HG03520 (cell line): Measurements from ENCODE around the gene CDH11.

Source experiments
- ATAC-seq: cut with Tn5 transposase; IDR thresholded peaks from one replicate; pipeline ENCODE4 v1.9.1; 2021; ENCODE audit warnings: mild to moderate bottlenecking, moderate library complexity; ENCODE audit not compliant: unreplicated experiment

CDH11 gene

DNA sequence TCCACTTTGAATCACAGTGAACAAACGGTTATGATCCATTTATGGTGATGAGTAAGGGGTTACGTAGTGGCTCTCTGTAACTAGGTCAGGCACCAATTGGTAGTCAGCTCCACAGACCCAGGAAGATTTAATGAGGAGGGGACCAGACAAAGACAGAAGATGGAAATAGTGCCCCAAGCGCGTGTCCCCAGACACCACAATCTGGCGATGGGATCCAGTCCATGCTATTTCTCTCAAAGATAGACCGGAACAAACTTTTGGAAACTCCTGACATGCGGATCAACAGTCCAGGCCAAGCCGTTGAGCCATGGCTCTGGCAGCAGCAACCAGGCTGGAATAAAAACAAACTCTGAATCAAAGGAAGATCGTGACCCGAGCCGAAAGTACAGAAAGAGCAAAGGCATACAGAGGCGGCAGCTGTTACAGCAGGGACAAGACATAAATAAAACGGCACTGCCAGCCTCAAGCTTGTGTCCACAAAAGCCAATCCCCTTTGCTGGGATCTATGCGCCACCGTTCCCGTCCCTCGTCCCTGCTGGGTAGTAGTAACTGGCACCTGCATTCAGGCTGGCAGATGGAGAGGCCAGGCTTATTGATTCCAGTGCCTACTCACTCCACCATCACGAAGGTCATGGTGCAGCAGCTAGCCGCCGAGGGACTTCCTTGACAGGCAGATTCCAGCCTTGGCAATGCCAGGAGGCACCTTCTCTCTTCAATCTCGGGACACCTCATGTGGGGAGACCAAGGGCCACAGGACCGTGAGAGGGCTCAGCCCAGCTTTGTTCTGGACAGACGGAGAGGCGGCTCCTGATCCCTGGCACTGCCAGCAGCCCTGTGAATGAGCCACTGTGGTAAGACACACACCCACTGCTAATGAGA, 50.2 kb downstream of the CDH11 start:
- no peak for ATAC-seq

DNA sequence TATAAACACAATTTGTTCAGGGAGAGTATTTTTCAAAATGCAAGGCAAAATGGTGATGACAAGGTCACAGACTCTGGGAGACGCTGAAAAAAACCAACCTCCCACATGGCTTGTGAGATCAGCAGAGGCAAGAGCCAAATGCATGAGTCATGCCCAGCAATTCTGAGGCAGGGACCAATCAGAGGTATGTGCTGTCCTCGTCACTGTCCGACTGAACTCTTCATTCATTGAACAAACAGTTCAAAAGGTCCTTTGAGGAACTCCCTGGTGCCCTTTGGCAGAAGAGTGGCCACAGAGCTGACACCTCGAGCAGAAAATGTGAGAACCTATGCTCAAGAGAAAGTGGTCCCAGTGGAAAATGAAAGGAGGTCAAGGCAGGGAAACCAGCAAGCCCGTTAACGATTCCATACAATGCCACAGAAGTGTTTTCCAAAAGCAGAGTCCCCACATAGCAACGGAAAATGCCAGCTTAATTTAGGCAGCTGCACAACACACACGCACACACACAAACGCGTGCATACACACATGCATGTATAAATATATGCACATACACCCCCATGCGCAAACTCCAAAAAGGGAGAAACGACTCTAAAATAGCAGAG, 50.9 kb downstream of the CDH11 start:
- ATAC-seq: no peak

DNA sequence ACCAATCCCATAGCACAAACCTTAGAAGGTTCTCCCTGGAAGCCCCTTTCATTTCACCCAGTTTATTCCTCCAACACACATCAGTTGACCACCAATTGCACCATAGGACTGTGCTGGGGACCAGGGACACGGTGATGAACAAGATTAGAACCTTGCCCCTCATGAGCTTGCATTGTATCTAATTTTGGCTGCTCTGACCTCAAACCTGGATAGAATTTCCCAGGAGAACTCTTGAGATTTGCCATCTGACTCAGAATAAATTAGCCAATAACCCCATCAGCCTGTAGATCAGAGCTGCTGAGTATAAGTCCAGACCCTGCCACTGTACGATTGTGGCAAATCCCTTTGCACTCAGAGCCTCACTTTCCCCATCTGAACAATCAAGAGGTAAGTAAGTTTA, 52.1 kb downstream of the CDH11 start:
- no peak for ATAC-seq

DNA sequence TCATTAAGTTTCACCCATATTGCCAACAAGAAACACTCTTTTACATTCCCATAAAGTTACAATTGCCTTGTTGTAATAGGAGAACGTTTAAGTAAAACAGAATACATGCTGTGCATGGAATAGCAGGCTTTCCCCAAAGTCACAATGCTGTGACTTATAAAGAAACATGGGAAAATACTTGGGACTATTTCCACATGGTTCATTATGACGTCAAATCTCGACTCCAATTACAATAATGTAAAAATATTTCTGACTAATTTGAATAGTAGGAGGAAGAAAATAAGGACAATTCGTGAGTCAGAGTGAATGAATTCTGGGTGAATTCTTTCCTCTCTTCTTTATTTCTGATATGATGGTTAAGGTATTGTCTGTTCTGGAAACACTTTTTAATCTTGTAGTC, 52.8 kb downstream of the CDH11 start:
- ATAC-seq: no peak

DNA sequence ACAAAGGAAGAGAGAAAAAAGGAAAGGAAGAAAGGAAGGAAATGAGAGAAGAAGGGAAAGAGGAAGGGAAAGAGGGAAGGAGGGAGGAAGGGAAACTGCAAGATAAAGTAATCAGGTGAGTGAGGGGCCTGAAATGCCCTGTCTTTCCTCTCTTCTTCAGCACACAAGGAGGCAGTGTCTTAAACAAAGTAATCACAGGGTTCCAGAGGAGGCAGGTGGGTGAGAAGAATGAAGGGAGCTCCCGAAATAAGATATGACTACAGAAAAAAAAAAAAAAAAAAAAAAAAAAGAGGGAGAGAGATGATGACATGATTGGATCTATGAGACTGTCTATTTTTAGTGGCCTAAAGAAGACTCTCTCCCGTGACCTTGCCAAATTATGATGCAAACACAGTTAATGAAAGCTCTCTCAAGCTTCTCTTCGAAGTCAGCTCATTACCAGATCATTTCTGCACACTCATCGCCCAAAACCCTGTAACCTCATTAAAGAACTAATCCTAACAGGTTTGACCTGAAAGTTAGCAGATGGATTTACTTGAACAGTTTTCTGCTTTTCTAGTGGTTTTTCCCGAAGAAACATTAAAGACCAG, 53.6 kb downstream of the CDH11 start:
- ATAC-seq: no peak

DNA sequence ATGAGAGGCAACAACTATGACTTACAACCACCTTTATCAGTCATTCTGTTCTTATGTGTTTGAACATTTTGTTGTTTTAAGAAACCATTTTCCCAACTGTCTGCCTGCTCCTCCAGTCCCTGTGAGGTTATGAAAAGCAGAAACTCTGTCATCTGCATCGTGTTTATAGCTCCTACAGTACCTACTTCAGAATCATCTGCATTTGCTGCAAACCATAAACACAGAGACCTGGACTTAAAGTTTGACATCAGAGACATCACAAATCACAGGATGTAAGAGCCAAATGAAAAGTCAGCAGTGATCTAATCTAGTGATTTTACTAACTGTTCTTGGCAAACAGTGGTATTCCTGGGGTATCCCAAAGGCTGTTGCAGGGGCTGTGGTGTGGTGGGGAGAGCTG, 55.2 kb downstream of the CDH11 start:
- no peak for ATAC-seq

DNA sequence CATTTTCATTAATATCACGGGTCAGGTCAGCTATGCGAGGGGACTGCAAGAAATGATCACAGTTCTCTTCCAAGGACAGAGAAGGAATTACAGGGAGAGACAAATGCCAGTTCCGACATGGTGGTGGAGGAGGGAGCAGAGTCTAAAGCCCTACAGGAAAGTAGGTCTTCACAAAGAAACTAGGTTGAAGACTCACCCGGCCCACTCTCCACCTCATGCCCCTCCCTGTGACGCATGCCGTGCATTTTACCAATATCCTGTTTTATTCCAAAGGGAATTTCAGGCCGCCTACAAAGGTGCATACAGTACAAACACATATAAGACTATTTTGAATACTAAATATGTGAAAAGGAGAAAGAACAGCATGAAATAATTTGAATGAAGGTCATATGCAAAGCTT, 56.8 kb downstream of the CDH11 start:
- ATAC-seq: no peak

DNA sequence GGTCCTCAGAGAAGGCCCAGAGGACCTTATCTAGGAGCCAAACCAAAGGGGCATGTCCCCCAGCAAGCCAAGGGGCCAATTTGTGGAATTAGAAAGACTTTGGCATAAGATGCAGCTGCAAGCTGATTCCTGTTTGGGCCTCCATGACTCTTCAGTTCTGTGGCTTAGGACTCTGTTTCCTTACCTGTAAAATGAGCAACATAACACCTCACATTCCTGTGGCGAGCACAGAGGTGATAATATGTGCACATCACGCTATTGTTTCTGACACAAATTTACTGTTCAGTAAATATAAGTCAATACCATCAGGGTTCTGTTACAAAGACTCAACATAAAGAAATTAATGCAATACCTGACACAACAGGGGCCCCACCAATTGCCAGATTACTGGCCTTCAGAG, 57.7 kb downstream of the CDH11 start:
- no peak for ATAC-seq

DNA sequence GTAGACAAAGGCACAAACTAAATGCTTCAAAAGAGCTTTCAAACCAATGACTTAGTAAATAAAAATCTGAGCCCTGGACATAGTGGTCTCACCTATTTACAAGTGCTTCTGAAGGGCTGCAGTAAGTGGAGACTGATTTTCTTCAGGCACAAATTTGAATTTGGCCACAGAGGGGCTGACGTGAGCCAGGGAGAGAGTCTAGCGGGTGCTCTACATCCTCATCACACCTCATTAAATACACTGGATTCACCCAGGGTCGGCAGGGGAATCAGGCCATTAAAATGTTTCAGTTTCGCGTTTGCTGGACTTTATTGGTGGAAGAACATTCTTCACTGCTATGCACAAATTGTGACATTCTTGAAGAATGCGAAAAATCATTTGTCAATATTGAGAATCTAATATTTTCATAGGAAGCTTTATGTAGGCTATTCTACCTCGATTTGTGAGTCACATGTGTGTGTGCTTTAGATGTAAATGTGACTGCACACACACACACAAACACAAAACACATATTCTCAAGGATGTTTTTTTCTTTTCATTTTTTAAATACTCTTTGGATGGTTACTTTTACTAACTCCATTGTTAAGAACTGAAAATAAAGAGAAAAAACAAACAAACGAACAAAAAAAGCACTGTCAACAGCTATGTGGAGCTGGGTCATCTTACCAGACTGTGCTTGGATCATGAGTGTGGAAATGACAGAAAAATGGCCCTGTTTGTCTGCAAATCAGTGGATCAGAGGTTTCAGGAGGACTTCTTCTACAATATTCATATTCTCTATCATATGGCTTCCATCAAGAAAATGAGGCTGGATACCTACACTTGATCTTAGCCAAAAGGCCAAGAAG, 58.9 kb downstream of the CDH11 start:
- no peak for ATAC-seq

DNA sequence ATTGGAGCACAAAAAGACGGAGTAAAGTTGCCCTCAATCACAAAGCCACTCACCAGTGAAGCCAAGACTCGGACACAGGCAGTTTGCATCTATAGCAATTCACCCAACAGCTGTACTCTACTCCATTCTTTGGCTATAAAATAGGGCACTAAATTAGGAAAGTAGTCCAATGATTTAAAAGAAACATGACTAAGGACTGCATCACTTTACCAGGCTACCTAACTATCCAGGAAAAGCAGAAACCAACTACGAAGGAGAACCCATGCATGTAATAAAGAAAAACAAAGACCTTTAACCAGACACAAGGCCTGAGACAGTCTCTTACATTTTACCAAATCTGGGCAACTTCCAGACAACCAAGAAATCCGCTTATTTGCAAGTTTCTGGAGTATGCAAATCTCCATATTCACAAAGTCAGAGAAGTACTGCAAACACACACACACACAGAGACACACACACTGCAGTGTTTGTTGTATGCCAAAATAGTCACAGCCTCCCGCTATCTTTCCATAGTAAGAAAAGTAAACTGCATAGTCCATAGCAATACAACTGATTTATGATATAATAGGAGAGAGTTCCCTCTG, 59.8 kb downstream of the CDH11 start:
- ATAC-seq: no peak

DNA sequence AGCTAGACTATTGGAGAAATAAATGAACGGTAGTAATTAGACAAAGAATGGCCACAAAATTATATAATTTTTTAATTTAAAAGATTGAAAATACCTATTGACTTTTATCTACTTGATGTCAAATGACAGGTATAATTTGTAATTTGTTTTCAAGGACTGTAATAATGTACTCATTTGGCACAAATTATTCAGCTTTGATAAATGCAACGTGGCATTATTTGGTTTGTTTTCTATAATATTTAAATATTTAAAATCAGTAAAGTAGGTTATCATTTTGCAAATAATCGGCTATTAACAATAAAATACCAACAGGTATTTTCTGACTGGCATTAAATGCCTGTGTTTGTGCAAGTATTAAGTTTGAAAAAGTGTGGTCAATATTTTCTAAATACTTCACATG, 60.6 kb downstream of the CDH11 start:
- no peak for ATAC-seq

DNA sequence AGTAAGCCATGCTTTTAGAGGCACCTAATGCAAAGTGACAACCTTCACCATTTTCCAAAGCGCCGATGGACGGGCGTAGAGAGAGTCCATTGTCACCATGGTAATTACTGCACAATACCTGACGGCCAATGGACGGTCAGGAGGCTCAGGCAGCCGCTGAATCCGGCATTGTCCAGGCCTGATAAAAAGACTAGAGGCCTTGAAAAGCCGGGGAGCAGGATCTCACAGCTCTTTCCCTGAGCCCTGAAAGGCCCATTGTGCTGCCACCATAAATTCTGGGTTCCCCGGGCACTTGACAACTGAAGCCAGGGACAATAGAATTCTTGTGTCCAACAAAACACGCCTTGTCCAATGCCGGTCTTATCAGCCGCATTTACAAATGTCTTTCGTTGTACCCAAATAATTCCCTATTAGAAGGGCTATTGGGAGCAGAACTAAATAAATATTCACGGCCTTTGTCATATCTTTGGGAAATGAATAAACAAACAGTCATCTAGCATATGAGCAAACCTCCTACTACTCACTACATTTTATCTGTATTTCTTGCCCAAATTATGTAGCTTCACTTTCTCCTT, 62.4 kb downstream of the CDH11 start:
- ATAC-seq: no peak

DNA sequence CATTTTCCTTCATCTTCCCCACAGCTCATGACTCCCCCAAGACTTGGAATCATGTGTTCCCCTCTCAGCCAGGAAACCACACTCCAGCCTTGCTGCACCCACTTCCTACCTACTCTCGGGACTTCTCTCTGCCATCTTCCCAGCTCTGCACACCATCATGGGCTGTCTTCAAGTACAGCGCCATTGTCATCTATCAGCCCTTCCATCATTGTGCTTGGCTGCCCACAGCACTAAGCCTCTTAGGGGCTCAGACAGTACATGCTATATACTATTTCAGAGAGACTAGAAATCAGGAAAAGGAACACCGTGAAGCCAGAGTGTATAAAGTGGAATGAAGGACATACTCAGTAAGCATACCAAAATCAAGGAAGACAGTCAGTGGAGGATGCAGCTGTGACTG, 64.7 kb downstream of the CDH11 start:
- no peak for ATAC-seq

DNA sequence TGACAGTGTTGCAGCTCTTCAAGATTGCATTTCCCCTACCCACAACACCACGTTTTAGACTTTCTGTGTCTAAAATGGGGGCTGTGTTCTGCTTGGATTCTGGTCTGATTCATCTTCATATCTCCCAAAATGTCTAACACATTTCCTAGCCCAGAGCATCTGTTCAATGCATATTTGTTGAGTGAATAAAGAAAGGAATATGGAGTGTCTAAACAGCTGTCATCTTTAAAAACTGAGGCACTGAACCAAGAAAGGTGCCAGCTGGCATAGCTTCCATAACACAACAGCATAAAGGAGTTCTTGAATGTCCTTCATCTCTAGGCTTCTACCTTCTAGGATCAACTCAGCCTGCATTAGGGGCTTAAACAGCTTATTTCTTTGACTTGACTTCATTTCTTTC, 67.4 kb downstream of the CDH11 start:
- no peak for ATAC-seq

DNA sequence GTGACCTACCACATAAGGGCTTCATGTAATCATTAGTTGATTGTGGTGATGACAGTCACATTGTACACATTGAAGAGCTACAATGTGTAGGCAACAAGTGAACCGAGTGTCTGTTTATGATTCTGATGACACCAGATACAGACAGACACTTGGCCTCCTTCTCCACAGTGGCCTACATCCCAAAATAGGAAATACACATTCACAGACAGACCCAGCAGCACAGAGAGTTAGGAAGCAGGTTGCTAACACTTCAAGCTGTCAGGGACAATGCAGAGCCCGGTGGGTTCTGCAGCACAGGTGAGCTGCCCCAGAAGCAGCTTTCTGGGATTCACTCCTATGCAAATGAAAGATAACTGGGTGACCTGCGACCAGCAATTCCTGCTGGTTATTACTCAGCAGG, 72.2 kb downstream of the CDH11 start:
- no peak for ATAC-seq

DNA sequence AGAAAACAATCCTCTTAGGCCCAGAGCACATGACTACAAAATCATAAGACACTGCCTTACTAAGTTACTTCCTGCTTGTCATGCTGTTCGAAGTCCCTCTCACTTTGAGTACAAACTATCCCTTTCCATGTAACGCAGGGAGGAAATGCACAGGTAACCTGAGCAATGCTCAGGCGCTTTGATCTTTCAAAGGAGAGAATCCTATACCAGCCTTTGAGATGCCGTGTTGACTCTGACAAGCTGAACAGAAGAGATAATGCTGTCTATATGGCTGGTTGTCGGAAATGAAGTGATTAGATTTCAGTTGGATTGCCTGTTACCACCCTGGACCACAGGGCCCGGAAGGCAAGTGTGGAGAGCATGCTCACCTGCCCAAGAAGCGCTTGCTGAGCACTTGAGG, 75.9 kb downstream of the CDH11 start:
- no peak for ATAC-seq

DNA sequence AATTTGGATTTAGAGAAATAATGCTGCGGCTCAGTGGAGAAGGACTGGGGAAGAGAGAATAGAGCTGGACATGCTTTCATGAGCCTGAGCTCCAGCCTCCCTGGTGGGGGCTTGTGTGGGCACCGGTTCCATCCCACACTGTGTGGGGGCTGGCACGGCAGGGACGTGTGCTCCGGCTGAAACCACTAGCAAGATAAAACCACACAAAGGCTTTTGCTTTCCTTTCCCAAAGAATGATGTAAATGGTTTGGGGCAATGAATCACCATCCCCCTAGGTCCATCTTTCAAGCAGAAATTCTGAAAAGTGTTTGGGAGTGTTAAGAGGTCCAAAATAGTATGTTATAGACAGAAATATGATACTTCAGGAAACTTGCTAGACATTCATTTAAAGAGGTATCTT, 77.0 kb downstream of the CDH11 start:
- no peak for ATAC-seq

DNA sequence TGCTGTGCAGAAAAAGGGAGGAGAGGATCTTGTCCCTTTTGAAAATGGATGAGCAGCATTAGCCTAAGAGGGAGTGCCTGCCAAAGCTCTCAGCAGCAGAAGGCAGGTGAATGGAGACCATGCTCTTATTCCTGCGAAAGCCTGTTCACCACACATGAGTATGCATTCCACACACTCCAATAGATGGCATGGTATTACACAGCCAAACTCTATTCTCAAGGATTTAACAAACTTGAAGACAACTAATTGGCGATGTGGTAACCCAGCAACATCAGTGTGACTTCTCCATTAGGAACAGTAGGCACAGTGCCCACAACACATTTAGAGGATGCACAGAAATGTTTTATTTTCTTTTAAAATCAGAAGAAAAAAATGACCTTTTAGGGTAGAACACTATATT, 77.8 kb downstream of the CDH11 start:
- no peak for ATAC-seq

DNA sequence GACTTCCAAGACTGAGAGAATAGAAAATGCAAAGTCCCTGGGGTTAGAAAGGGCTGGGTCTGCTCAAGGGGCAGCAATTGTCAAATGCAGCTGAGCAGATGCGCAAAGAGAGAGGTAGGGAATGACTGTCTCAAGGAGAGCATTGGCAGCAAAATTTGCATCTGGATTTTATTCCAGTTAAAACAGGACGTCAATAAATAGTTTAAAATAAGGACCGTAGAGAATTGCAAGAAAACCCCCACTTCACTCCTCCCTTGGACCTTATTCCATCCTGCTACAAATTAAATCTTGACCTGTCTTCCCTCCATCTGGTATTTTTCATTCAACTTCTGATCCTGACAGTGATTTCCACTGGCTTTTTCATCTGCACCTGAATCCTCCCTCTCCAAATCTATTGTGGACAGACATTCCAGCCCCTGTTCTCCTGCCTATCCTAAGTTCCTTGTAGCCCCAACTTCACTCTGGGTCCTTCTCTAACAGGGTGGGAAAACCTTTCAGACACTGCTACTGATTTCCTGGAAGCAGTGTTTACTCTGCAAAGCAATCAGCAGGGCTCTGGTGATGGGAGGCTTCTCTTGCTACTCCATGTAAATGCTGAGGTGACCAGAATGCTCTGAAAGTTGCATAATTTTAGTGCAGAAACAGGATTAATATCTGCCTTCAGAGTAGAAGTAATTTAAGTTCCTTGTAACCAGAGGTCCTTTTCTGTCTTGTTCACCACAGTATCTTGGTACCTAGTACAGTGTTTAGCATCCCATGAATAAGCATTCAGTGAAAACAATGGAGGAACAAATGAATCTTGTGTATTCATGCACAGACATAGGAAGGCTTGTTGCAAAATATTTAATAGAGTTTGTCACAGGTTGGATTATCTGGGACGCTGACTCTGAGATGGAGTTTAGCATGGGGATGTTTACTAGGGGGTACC, 79.2 kb downstream of the CDH11 start:
- ATAC-seq: no peak

DNA sequence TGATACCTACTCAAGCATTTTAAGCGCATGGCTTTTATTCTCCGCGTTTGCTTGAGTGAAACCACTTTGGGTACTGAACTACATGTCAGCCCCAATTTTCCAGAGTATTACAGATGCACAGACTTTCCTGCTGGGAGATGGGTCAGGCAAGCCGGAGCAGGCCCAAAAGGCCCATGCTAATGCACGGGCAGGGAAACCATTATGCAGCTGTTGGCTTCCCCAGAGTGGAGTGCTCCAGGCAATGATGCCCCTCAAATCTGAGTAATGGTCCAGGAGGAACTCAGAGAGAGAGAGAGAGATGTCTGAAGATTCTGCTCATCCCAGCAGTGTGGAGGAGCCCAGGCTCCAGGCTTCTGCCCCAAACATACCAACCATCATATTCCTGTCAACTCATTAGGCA, 80.2 kb downstream of the CDH11 start:
- no peak for ATAC-seq
